CD4-positive, alpha-beta T cell (primary cell): ENCODE measurements around the gene CROCC. TPM values are rescaled to one million over a fixed set of nuclear protein-coding genes. Genes with fewer than 3 reads are reported as not detected.

Experiments
- ATAC-seq: fragments of 200-7000 bp; cut with Tn5 transposase; one replicate; pipeline ENCODE4 v1.10.0; 2022; ENCODE audit warnings: mild to moderate bottlenecking; ENCODE audit not compliant: poor library complexity
- CTCF ChIA-PET: fragments of 350-600 bp; sonication (Branson Sonifier 250); formaldehyde crosslinking; loops from one replicate; lab custom pipeline; 2021; ENCODE audit warnings: antibody characterized with exemption, inconsistent platforms; lab: Charles Lee
- POLR2A ChIA-PET: fragments of 350-600 bp; sonication (Branson Sonifier 250); formaldehyde crosslinking; loops from one replicate; lab custom pipeline; 2021; ENCODE audit warnings: antibody characterized with exemption, inconsistent platforms; lab: Charles Lee
- DNase-seq, 14 experiments: peaks; one replicate each; pipeline ENCODE4 v3.0.0-alpha.2; 2013 to 2020; ENCODE audit warnings: mixed read lengths in 2 of 14
- H3K27ac ChIP-seq, 2 donors: one replicate each; pipeline versions ENCODE4 v1.5.1 to v1.7.0; 2013; ENCODE audit warnings: low read length in 2 of 2, low read depth in 1 of 2, mild to moderate bottlenecking in 1 of 2
- H3K27me3 ChIP-seq, 2 experiments: 1 replicate in 1 of 2; 2 replicates in 1 of 2; pipeline versions ENCODE4 v1.6.1 to v1.7.0; 2013; ENCODE audit warnings: low read length in 2 of 2, control low read depth in 1 of 2, mild to moderate bottlenecking in 1 of 2, moderate library complexity in 1 of 2; ENCODE audit not compliant: insufficient read depth in 2 of 2, control insufficient read depth in 1 of 2
- H3K36me3 ChIP-seq: one replicate; pipeline ENCODE4 v1.6.1; 2013; ENCODE audit warnings: low read length, control low read depth; ENCODE audit not compliant: insufficient read depth
- H3K4me1 ChIP-seq: one replicate; pipeline ENCODE4 v1.6.1; 2013; ENCODE audit warnings: low read length, control low read depth; ENCODE audit not compliant: insufficient read depth
- H3K4me3 ChIP-seq: one replicate; pipeline ENCODE4 v1.5.1; 2013; ENCODE audit warnings: mild to moderate bottlenecking, low read length, moderate library complexity
- H3K9me3 ChIP-seq, 2 experiments: 1 replicate in 1 of 2; 2 replicates in 1 of 2; pipeline versions ENCODE4 v1.6.1 to v1.7.0; 2013; ENCODE audit warnings: low read length in 2 of 2, mild to moderate bottlenecking in 2 of 2, control low read depth in 1 of 2, moderate library complexity in 1 of 2; ENCODE audit not compliant: control insufficient read depth in 1 of 2, insufficient read depth in 1 of 2
- H3K27ac Mint-ChIP-seq: one replicate; pipeline ENCODE4 v1.8.0; 2020; ENCODE audit warnings: mixed read lengths
- H3K27me3 Mint-ChIP-seq: one replicate; pipeline ENCODE4 v1.8.0; 2021; ENCODE audit warnings: mixed read lengths
- H3K36me3 Mint-ChIP-seq: one replicate; pipeline ENCODE4 v1.8.0; 2021; ENCODE audit warnings: low read depth, mixed read lengths
- H3K4me1 Mint-ChIP-seq: one replicate; pipeline ENCODE4 v1.8.0; 2021; ENCODE audit warnings: low read depth, mixed read lengths
- H3K4me3 Mint-ChIP-seq: one replicate; pipeline ENCODE4 v1.8.0; 2020; ENCODE audit warnings: mild to moderate bottlenecking, mixed read lengths
- H3K9me3 Mint-ChIP-seq: one replicate; pipeline ENCODE4 v1.8.0; 2020; ENCODE audit warnings: mixed read lengths
- CTCF ChIP-seq: fragments of 200-600 bp; IDR thresholded peaks from one replicate; pipeline ENCODE4 v1.8.0; 2022; ENCODE audit warnings: antibody characterized with exemption, mild to moderate bottlenecking
- intact Hi-C, 2 experiments: fragments of 100-400 bp; cut with DNase I in 1 of 2; cut with micrococcal nuclease in 1 of 2; formaldehyde crosslinking; loops; one replicate each; pipeline versions ENCODE4 v1.15.1 to v1.9.0; 2023 to 2025; cut with DNase I, micrococcal nuclease
- total RNA-seq, 174 experiments: library from RNA in 2 of 174; stranded (reverse) in 2 of 174; gene quantifications; one replicate each; pipeline ENCODE4 v1.2.3 and lab custom pipeline; 2021 to 2026

CROCC gene
- total RNA-seq, 2 experiments from 2014 or later, result 47.4 to 49.7 TPM

- no peak overlapping the region for H3K4me3 Mint-ChIP-seq
- TF ChIP-seq CTCF, result no peak
- DNase-seq, result no peak
- no peaks in the 10 kb centered on the region for H3K4me1 Mint-ChIP-seq
- peaks cover 42% of the 10 kb centered on the region for H3K36me3 Mint-ChIP-seq
- intact Hi-C loops, result no loop called here
- ATAC-seq, result no peak
- ChIA-PET POLR2A (no interaction called here), CTCF (no interaction called here)
- Histone ChIP-seq H3K27me3 (no peaks in the 10 kb centered on the region), H3K4me1 (no peaks in the 10 kb centered on the region), H3K4me3 (no peak overlapping the region), H3K36me3 (peaks cover 45% of the 10 kb centered on the region), H3K27ac (no peak overlapping the region), H3K9me3 (no peaks in the 10 kb centered on the region)
- H3K27me3 Mint-ChIP-seq, result no peaks in the 10 kb centered on the region
- H3K27ac Mint-ChIP-seq, result no peak overlapping the region
- no peaks in the 10 kb centered on the region for H3K9me3 Mint-ChIP-seq
Observed at GRCh38 chr1:16991571-16991970, 69.8 kb downstream of the CROCC start.

- no peaks in the 10 kb centered on the region for H3K9me3 Mint-ChIP-seq
- Histone ChIP-seq H3K27me3 (no peaks in the 10 kb centered on the region), H3K36me3 (peaks cover 45% of the 10 kb centered on the region), H3K27ac (no peak overlapping the region), H3K4me3 (no peak overlapping the region), H3K9me3 (no peaks in the 10 kb centered on the region), H3K4me1 (no peaks in the 10 kb centered on the region)
- no peaks in the 10 kb centered on the region for H3K4me1 Mint-ChIP-seq
- ChIA-PET CTCF (no interaction called here), POLR2A (no interaction called here)
- no peak for TF ChIP-seq CTCF
- ATAC-seq (no peak), DNase-seq (no peak)
- H3K27me3 Mint-ChIP-seq, result no peaks in the 10 kb centered on the region
- intact Hi-C loops, result no loop called here
- H3K36me3 Mint-ChIP-seq, result peaks cover 37% of the 10 kb centered on the region
- H3K4me3 Mint-ChIP-seq, result no peak overlapping the region
- H3K27ac Mint-ChIP-seq, result no peak overlapping the region
Observed at GRCh38 chr1:16992102-16992501, 70.4 kb downstream of the CROCC start.

GRCh38 chr1:16992675-16993074 lies 70.9 kb downstream of the CROCC start:
- Histone ChIP-seq H3K27me3 (no peaks in the 10 kb centered on the region), H3K9me3 (no peaks in the 10 kb centered on the region), H3K27ac (no peak overlapping the region), H3K4me1 (no peaks in the 10 kb centered on the region), H3K36me3 (peaks cover 41% of the 10 kb centered on the region), H3K4me3 (no peak overlapping the region)
- H3K27ac Mint-ChIP-seq, result no peak overlapping the region
- ChIA-PET POLR2A (no interaction called here), CTCF (no interaction called here)
- DNase-seq, result no peak
- H3K9me3 Mint-ChIP-seq, result no peaks in the 10 kb centered on the region
- intact Hi-C loops, result no loop called here
- H3K27me3 Mint-ChIP-seq, result no peaks in the 10 kb centered on the region
- ATAC-seq, result no peak
- H3K4me1 Mint-ChIP-seq, result no peaks in the 10 kb centered on the region
- peaks cover 31% of the 10 kb centered on the region for H3K36me3 Mint-ChIP-seq
- no peak for TF ChIP-seq CTCF
- no peak overlapping the region for H3K4me3 Mint-ChIP-seq
